GM21619 (cell line): ENCODE results near the gene CSMD2.
"Not testable (repeated sequence)": the region's sequence is repeated elsewhere in the genome, so short reads cannot be mapped to it uniquely, and the experiment has no call there.

ENCODE experiments used
- ATAC-seq: cut with Tn5 transposase; IDR thresholded peaks from one replicate; pipeline ENCODE4 v1.9.1; 2021; ENCODE audit not compliant: unreplicated experiment

CSMD2 gene

DNA sequence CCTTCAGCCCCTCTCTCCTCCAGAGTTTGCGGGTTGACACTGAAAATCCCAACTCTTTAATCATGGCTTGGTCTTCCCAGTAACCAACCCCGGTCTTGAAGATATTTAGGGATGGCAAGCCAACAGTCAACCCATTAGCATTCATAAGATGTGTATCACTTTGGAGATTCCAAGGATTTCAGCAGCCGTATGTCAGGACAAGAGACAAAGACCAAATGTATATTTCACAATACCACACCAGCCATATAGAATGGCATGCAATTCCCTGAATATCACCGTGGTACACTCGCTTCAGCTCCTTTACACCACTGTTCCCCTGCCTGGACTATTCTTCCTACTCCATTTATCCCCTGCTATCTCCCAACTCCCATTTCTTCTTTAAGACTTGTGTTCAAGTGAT is 109.2 kb downstream of the CSMD2 start:
- ATAC-seq = no peak

DNA sequence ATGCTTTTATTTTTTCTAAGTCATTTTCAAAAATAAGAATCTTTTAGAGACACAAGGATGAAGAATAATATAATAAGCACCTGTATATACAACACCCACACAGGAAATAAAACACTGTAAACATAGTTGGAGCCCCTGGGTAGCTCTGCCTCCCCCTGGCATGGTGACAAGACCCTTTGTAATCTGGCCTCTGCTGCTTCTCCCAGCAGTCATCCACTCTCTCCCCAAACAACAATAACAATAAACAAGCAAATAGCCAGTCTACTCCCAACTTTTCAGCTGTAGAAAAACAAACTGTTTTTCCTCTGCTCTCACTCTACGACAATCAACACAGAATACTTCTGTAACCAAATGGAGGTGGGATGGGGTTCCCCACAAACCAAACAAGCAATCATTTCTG is 110.1 kb downstream of the CSMD2 start:
- ATAC-seq = no peak

DNA sequence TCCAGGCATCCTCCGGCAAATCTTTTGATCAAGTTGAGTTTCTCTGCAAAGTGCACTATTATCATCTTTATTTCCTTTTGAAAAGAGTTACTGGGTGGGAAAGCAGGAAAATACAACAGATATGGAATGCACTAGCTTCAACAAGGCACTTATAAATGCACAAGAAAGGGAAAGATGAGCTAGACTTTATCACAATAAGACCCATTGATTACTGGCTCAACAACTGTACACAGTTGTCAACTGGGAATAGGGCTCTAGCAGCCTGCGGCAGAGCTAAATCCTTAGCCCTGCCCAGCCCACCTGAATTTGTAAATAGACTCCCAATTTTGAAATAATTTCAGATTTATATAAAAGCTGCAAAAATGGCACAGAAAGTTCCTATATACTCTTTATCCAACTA is 111.4 kb downstream of the CSMD2 start:
- ATAC-seq = no peak

DNA sequence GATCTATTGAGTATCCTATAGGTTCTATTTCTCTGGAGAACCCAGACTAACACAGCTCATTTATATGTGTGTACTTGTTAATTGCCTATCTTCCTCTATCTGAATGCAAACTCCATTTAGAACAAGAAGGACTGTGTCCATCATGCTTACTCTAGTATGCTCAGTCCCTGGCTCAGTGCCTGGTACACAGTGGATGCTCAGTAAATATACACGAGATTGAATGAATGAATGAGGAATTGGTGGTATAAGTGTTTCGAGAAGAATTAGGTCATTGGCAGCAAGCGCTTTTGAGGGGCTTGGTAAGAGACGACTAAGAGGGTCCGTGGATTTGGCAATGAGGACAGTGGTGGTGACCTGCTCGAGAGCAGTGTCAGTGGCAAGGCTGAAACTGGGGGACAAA is 112.5 kb downstream of the CSMD2 start:
- no peak for ATAC-seq

DNA sequence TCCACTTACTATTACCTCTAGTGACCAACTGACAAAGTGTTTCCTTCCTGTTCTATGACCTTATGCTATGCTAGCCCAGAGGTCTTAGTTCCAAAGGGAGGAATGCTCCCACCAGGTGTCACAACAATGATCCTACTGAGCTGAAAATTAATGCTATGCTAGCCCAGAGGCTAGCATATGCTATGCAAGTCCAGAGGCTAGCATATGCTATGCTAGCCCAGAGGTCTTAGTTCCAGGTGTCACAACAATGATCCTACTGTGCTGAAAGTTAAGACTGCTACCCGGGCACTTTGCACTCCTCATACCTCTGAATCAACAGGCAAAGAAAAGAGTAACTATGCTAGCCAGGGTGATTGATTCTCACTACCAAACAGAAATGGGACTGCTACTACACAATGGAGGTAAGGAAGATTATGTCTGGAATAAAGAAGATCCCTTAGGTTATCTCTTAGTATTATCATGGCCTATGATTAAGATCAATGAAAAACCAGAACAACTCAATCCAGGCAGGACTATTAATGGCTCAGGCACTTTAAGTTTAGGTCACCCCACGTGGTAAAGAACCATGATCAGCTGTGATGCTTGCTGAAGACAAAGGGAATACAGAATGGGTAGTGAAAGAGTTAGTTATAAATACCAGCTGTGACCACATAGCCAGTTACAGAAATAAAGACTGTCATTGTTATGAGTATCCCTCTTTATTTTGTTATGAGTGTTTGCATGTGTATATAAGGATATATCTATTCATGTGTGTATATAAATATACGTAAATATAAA is 114.1 kb downstream of the CSMD2 start:
- no peak for ATAC-seq

DNA sequence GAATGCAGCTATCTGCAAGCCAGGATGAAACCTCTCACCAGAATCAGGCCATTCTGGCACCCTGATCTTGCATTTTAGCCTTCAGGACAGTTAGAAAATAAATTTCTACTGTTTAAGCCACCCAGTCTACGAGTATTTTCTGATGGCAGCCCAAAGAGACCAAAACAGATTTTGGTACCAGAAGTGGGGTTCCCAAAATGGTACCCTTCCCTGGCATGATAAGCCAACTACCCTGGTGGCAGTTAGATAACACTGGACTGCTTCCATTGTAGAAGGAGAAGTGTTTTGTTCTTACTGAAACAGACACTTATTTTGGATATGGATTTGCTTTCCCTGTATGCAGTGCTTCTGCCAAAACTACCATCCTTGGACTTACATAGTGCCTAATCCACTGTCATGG is 115.0 kb downstream of the CSMD2 start:
- ATAC-seq = no peak

DNA sequence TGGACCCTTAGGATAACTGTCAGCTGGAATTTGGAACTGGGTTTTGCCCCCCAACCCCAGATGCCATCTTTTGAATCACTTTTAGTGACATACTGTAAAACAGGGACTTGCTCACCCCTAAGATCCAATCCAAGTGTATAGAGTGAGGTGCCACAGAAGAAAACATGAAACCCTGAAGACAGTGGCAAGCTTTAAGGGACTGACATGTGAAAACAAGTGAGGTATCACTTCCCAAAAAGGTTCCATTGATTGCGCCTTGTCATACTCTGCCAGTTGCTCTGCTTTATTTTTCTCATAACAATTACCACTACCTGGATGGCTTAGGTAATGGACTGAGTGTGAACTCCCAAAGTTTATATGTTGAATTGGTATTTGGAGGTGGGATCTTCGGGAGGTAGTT is 115.6 kb downstream of the CSMD2 start:
- ATAC-seq = no peak

DNA sequence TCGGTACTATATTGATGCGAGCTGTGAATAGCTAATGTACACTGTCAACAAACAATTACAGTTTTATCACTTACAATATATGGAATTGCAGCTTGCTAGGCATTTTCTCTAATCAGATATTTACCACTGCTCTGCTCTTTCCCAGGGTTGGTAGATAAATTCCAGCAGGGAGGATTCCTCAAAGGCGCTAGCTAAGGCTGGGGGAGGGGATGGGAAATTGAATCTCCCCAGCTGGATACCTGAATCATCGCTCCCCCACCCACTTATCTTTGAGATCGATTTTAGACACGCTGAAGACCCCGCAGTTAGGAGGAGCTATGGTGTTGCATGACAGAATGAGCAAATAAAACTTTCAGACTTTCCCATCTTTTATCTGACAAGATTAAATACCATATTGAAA is 127.2 kb downstream of the CSMD2 start:
- ATAC-seq = no peak

DNA sequence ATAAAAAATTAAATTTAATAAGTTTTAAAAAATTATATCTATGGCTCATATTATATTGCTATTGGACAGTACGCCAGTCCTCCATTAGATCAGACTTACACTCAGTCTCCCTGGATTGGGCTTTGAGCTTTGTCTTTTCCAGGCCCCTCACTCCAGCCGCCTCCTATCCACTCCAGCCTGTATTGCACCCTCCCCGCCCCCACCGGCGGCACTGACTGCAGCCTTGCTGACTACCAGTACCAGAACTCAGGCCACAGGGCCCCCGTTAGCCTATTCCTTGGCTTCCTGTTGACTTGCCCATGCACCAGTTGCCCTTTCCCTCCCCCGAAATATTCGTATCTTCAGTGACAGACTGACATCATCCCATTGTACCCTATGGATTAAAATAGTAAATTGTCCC is 127.9 kb downstream of the CSMD2 start:
- ATAC-seq = no peak

DNA sequence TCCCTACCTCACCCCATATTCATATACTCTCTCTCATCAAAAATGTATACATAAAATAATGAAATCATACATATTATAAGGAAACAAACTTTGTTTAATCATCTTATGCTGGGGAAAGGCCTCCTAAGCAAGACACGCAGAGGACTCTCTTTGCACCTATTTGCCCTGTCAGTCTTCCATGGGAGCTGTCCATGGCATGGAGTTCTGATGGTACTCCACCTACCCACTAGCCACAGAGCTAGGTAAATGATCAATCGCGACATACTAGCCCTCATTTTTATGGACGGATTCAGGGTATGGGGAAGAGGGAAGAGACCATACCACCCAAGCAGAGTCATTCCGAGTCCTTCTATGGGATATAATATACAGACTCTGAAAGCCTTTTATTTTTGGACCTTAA is 131.0 kb downstream of the CSMD2 start:
- no peak for ATAC-seq

DNA sequence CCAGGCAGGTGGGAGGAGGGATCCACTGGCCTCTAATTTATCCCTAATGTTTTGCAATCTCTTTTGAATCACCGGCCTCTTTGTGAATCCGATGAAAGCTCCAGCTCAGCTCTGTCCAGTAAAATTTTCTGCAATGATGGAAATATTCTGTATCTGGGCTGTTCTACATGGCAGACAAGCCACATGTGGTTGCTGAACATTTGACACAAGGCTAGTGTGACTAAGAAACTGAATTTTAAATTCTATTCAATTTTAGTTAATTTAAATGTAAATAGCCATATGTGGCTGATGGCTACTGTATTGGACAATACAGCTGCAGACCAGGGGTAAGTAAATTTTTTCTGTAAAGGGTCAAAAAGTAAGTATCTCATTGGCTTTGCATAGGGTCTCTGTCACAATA is 135.1 kb downstream of the CSMD2 start:
- no peak for ATAC-seq

DNA sequence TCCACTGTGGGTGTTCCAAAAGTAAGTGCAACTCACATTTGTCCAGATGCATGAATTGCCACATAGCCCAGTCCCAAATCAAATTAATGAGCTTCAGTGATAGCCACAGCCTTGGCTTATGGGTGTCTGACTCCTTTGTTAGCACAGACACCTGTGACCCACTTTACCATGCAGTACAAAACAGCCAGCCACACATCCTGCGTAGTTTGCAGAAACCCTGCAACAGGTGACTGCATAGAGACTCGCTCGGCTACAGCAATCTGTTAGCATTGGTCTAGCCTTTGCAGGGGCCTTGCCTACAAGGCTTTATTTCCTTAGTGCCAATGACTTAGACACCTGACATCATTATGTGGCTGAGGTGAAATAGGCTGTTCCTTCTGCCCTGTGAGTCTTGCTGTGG is 135.5 kb downstream of the CSMD2 start:
- no peak for ATAC-seq

DNA sequence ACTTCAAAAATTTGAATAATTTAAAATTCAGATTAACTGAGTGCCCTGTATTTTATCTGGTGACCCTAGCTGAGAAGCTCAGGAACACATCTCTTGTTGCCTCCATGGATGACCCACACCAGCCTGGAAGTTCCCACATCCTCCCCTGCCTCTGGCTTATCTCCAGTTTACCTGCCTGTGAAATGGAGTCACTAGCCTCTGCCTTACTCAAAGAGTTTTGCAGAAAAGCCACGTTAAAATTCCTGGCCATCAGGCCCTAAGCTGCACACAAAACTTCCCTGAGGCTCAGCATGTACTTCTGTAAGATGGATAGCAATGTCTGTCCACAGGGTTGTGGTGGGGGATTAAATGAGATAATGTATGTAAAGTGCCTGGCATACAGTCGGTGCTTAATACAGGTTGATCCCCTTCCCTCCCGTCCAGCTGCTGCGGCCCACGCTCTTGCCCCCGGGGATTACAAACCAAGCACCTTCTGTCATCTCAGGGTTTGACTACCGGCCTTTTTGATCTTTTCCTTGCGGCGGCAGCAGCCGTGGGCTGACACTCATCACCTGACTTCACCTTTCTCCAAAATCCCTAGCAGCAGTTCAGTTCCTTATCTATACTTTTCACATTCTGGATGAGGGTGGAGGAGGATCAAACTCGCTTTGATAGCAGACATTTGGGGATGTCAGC is 136.5 kb downstream of the CSMD2 start:
- ATAC-seq = no peak

DNA sequence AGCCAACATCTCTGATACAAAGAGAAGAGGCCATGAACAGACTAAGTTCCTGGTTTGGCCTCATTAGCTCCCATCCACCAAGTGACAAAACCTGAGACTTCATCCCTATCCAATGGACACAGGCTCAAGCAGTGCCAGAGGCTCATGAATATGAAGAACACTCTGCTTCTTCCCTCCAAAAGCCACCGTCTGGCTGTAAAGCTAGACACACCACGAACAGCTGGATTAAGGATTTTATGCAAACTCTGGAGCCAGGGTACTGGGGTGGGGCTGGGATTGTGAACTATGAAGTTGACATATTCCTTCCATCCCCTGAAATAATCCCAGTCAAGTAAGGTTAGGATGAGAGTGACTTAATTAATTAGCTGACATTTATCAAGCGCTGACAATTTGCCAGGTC is 139.4 kb downstream of the CSMD2 start:
- no peak for ATAC-seq

DNA sequence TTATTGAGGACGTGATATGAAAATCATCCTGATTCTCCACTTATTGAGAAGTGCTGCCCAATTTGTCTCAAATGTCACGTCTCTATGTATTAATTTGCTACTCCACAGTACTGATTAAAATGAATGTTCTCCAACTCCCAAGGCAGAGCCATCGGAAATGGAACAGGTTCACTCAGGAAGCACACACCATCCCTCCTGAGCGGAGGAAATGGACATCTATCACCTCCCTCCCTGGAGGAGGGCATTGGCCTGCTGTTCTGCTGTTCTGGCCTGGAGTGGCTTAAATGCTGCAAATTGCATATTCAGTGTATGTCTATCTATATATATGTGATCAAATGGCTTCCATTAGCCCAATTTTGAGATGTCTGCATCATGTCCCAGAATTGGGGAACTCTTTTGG is 140.5 kb downstream of the CSMD2 start:
- ATAC-seq = no peak

DNA sequence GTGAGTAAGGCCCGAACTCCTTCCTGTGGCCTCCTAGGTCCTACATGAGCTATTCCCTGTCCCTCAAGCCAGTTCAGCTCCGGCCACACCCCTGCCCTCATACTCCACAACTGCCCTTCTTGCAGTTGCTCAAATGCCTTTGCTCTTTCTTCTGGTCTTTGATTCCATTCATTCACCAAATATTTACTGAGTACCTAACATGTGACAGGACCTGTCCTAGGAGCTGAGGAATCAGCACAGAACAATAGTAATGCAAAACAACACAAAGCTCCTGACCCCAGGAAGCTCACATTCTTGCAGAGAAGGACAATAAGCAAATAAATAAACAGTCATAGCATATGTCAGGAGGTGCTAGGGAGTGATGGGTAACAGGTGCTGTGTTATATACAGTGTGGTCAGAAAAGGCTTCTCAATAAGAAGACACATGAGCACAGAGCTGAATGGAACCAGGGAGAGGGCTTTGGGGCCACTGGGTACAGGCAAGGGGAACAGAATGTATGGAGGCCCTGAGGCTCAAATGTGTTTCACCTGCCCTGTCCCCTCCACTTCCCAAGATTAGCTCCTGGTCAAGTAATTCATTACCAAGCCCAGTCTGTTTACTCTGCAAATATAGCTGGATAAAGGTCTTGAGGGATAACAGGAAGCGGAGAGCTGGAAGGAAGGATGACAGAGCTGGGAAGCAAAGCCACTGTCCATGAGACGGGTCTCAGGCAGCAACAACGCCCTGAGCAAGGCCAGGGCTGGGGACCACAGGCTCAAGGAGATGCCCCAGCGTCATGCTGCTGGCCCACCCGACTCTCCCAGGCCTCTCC is 145.1 kb downstream of the CSMD2 start:
- no peak for ATAC-seq

DNA sequence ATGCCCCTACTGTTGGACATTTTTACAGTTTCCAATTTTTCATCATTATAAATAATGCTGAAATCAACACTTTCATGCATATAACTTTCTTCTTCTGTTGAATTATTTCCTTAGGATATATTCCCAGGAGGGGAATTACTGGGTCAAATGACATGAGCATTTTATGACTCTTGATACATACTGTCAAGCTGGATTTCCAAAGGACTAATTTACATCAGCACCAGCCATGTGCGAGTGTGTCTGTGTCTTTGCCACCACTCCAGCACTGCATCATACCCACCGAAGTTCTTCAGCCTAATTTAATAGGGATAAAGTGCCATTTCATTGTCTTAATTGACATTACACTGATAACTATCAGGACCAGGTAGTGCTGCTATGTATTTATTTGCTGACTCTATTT is 146.7 kb downstream of the CSMD2 start:
- ATAC-seq = no peak

DNA sequence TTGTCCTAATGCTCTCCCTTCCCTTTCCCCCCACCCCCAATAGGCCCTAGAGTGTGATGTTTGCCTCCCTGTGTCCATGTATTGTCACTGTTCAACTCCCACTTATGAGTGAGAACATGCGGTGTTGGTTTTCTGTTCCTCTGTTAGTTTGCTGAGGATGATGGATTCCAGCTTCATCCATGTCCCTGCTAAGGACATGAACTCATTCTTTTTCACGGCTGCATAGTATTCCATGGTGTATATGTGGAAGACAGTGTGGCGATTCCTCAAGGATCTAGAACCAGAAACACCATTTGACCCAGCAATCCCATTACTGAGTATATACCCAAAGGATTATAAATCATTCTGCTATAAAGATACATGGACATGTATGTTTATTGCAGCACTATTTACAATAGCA is 148.7 kb downstream of the CSMD2 start:
- not testable (repeated sequence) for ATAC-seq

DNA sequence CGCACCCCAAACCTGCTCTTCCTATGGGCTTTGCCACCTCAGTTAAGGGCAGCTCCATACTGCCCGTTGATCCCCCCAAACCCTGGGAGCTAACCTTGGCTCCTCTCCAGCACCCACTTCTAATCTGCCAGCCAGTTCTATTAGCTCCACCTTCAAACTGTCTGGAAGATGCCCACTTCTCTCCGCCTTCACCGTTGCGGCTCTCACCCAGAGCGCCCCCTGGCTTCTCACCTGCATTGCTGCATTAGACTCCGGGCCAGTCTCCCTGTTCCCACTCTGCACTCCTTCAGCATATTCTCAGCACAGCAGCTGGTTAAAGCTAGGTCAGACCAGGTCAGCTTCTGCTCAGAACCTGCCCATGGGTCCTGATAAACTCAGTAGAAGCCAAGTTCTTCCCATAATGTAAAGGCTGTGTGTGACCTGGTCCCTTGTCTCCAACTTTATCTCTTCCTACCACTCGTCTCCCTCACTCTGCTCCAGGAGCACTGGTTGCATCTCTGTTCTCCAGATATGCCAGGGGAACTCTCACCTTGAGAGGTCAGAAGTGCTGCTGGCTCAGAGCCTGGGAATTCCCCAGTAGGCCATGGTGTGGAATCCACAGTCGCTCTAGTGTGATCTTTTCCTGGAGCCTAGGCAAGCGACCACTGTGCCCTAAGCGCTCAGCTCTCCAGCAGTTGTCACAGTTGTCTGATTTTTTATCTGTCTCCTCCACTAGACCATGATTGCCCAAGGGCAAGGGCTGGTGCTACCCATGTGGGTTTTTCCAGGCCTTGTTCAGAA is 150.9 kb downstream of the CSMD2 start:
- no peak for ATAC-seq

DNA sequence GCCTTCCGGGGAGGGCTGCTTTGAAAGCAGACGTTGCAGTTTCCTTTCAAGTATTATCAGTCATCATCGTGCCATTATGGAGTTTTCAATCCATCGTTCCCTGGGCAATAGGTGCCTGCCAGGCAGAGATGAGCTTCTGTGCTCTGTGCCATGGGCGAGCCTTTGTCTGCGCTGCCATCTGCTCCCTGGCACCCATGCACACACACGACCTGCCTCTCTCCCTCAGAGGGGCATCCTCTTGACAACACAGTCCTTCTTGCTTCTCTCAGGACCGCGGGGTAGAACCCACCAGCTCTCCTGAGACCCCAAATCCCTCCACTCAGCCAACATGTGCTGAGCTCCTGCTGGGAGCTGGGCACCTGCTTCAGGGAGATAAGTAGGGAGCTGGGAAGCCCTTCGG is 151.9 kb downstream of the CSMD2 start:
- ATAC-seq = no peak

DNA sequence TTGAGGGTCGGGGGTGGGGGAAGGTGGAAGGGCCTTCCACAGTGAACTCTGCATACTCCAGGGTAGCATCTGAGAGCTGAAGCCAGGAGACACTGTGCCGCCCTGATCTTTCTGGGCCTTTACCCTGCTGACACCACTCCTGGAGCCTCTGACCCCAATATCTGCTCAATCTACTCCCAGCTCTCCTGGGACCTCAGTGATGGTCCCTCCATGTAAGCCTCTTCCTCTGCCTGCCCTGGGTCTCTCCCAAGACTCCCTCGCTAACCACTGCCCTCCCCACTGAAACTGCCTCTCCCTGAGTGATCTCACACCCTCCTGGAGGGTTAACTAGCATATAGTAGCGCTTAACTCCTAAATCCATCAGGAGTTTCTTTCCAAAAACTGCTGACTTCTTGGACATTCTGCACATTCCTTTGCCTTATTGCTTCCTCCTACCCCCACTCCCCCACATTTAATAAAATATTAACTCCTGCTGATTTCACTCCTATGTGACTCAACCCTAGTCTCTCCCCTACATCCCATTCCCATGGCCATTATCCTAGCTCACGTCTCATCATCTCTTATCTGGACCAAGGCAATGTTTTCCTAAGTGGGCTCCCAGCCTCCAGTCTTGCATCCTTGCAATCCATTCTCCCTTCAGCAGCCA is 155.6 kb downstream of the CSMD2 start:
- ATAC-seq = no peak
